Fibroblast of pulmonary artery (primary cell): ENCODE results near the gene UNC13A.

Source experiments
- DNase-seq: peaks from one replicate; pipeline ENCODE4 v3.0.0-alpha.2; 2010; ENCODE audit warnings: low read depth
- H3K4me3 ChIP-seq: replicated peaks from 2 replicates; pipeline ENCODE4 v1.5.1; 2011; ENCODE audit warnings: low read depth, mild to moderate bottlenecking, control low read depth, low read length, moderate library complexity
- TF ChIP-seq, protein P1 (sequence below): IDR thresholded peaks from 2 replicates; pipeline ENCODE4 v1.5.1; 2011; ENCODE audit warnings: mild to moderate bottlenecking, control low read depth, low read length, inconsistent platforms; ENCODE audit errors: missing control alignments

UNC13A gene

DNA sequence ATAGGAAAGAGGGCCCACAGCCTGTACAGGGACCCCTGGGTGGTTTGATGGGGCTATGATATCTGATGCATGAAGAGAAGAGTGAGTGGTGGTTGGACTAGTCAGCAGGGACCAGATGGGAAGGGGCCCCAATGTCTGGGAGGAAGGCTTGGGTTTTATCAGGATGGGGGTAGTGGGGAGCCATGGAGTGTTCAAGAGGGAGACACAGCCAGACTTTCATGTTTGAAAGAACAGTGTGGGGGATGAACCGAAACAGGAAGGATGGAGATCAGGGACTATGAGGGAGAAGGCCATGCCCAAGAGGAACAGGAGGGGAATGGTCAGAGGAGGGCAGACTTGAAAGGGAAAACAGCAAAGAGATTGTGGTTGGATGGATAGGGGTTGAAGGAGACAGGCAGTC, 63.1 kb downstream of the UNC13A start:
- no peak overlapping the region for H3K4me3 ChIP-seq
- no peak for DNase-seq
- TF ChIP-seq, protein P1, sequence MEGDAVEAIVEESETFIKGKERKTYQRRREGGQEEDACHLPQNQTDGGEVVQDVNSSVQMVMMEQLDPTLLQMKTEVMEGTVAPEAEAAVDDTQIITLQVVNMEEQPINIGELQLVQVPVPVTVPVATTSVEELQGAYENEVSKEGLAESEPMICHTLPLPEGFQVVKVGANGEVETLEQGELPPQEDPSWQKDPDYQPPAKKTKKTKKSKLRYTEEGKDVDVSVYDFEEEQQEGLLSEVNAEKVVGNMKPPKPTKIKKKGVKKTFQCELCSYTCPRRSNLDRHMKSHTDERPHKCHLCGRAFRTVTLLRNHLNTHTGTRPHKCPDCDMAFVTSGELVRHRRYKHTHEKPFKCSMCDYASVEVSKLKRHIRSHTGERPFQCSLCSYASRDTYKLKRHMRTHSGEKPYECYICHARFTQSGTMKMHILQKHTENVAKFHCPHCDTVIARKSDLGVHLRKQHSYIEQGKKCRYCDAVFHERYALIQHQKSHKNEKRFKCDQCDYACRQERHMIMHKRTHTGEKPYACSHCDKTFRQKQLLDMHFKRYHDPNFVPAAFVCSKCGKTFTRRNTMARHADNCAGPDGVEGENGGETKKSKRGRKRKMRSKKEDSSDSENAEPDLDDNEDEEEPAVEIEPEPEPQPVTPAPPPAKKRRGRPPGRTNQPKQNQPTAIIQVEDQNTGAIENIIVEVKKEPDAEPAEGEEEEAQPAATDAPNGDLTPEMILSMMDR: no peak

GRCh38 chr19:17624314-17624991, 63.7 kb downstream of the UNC13A start:
- H3K4me3 ChIP-seq: no peak overlapping the region
- TF ChIP-seq, protein P1: no peak
- DNase-seq: no peak

- TF ChIP-seq, protein P1: no peak
- H3K4me3 ChIP-seq: no peak overlapping the region
- no peak for DNase-seq
Observed at GRCh38 chr19:17623224-17623935, 64.8 kb downstream of the UNC13A start.

DNA sequence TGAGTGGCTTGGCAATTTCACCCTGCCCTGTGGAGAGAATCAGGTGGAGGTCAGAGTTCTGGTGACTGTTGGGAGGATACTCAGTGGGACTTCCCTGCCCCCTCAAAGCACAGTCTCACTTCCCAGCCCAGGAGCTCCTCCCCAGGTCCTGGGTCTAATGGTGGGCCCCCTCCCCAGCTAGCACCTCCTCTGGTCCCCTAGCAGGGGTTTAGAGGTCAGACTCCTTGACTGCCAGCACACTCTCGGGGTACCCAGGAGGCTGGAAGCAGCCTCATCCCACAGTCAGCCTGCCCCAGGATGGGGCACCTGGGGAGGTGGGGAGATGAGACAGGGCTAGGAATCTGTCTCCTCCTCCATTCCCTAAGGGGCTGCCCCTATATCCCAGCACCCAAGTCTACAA, 67.5 kb downstream of the UNC13A start:
- TF ChIP-seq, protein P1: no peak
- DNase-seq: no peak
- H3K4me3 ChIP-seq: no peak overlapping the region

GRCh38 chr19:17618936-17619335, 69.2 kb downstream of the UNC13A start:
- DNase-seq: no peak
- H3K4me3 ChIP-seq: no peak overlapping the region
- TF ChIP-seq, protein P1: no peak

DNA sequence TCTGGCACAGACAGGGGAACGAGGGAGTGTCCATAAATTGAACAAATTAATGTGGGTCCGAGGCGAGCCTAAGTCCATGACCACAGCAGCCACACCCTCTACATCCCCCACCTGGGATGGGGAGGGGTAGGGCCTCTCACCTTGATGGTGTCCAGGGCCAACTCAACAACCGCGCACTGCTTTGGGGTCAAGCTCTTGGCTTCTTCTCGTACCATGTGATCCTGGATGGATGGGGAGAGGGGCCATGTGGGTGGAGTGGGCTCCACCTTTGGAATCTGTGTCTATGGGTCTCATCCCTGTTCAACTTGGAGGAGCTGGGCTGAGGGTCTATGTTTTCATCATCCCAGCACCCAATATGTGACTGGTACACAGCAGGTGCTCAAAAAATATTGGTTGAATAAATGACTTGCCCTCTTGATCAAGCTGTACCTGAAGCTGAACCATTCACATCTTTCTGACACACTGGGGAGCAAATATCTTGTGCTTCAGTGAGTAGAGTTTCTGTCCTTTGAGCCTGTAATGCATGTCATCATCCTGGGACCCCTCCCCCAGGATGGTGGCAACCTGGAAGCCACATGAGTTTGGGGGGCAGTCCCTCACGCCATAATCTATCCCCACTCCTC, 69.8 kb downstream of the UNC13A start:
- DNase-seq: no peak
- H3K4me3 ChIP-seq: no peak overlapping the region
- TF ChIP-seq, protein P1: no peak
